Measurements from ENCODE around the gene PPP1R12B.
"Not testable (repeated sequence)": the region's sequence is repeated elsewhere in the genome, so short reads cannot be mapped to it uniquely, and the experiment has no call there.

PPP1R12B gene

GRCh38 chr1:202438393-202439174, 90.1 kb downstream of the PPP1R12B start:
- in situ Hi-C loops (cut with MboI; ENCODE audit: low sequenced_read_pairs), result no loop called here

- in situ Hi-C loops (cut with MboI; ENCODE audit: low sequenced_read_pairs), result no loop called here
Measured at GRCh38 chr1:202439308-202439707, 90.8 kb downstream of the PPP1R12B start.

GRCh38 chr1:202448140-202448539, 99.6 kb downstream of the PPP1R12B start:
- in situ Hi-C loops (cut with MboI; ENCODE audit: low sequenced_read_pairs), result not testable (repeated sequence)

GRCh38 chr1:202451641-202452040, 103.1 kb downstream of the PPP1R12B start:
- in situ Hi-C loops (cut with MboI; ENCODE audit: low sequenced_read_pairs), result loop anchor here (25.0 kb wide), 1 partner anchor 261 kb away; the partner anchor contains the start of gene SYT2

GRCh38 chr1:202452508-202452907, 104.0 kb downstream of the PPP1R12B start:
- in situ Hi-C loops (cut with MboI; ENCODE audit: low sequenced_read_pairs), result loop anchor here (25.0 kb wide), 1 partner anchor 260 kb away; the partner anchor contains the start of gene SYT2

GRCh38 chr1:202456372-202457169, 108.1 kb downstream of the PPP1R12B start:
- in situ Hi-C loops (cut with MboI; ENCODE audit: low sequenced_read_pairs), result loop anchor here (25.0 kb wide), 1 partner anchor 256 kb away; the partner anchor contains the start of gene SYT2

GRCh38 chr1:202458651-202459050, 110.2 kb downstream of the PPP1R12B start:
- in situ Hi-C loops (cut with MboI; ENCODE audit: low sequenced_read_pairs), result loop anchor here (25.0 kb wide), 1 partner anchor 254 kb away; the partner anchor contains the start of gene SYT2

- in situ Hi-C loops (cut with MboI; ENCODE audit: low sequenced_read_pairs), result loop anchor here (25.0 kb wide), 1 partner anchor 253 kb away; the partner anchor contains the start of gene SYT2
Measured at GRCh38 chr1:202459470-202460142, 111.1 kb downstream of the PPP1R12B start.

GRCh38 chr1:202460143-202460495, 111.6 kb downstream of the PPP1R12B start:
- in situ Hi-C loops (cut with MboI; ENCODE audit: low sequenced_read_pairs), result loop anchor here (25.0 kb wide), 1 partner anchor 252 kb away; the partner anchor contains the start of gene SYT2

GRCh38 chr1:202462342-202463076, 114.0 kb downstream of the PPP1R12B start:
- in situ Hi-C loops (cut with MboI; ENCODE audit: low sequenced_read_pairs), result loop anchor here (25.0 kb wide), 1 partner anchor 250 kb away; the partner anchor contains the start of gene SYT2

- in situ Hi-C loops (cut with MboI; ENCODE audit: low sequenced_read_pairs), result loop anchor here (25.0 kb wide), 1 partner anchor 248 kb away; the partner anchor contains the start of gene SYT2
Measured at GRCh38 chr1:202464153-202464742, 115.7 kb downstream of the PPP1R12B start.

- in situ Hi-C loops (cut with MboI; ENCODE audit: low sequenced_read_pairs), result loop anchor here (25.0 kb wide), 1 partner anchor 247 kb away; the partner anchor contains the start of gene SYT2
Measured at GRCh38 chr1:202465644-202466270, 117.3 kb downstream of the PPP1R12B start.

- in situ Hi-C loops (cut with MboI; ENCODE audit: low sequenced_read_pairs), result loop anchor here (25.0 kb wide), 1 partner anchor 246 kb away; the partner anchor contains the start of gene SYT2
Measured at GRCh38 chr1:202466339-202466738, 117.8 kb downstream of the PPP1R12B start.

GRCh38 chr1:202467381-202467780, 118.9 kb downstream of the PPP1R12B start:
- in situ Hi-C loops (cut with MboI; ENCODE audit: low sequenced_read_pairs), result loop anchor here (25.0 kb wide), 1 partner anchor 245 kb away; the partner anchor contains the start of gene SYT2

GRCh38 chr1:202468695-202469094, 120.2 kb downstream of the PPP1R12B start:
- in situ Hi-C loops (cut with MboI; ENCODE audit: low sequenced_read_pairs), result loop anchor here (25.0 kb wide), 1 partner anchor 244 kb away; the partner anchor contains the start of gene SYT2

GRCh38 chr1:202469123-202469522, 120.6 kb downstream of the PPP1R12B start:
- in situ Hi-C loops (cut with MboI; ENCODE audit: low sequenced_read_pairs), result loop anchor here (25.0 kb wide), 1 partner anchor 243 kb away; the partner anchor contains the start of gene SYT2

GRCh38 chr1:202471246-202471645, 122.7 kb downstream of the PPP1R12B start:
- in situ Hi-C loops (cut with MboI; ENCODE audit: low sequenced_read_pairs), result loop anchor here (25.0 kb wide), 1 partner anchor 241 kb away; the partner anchor contains the start of gene SYT2

GRCh38 chr1:202472347-202473124, 124.0 kb downstream of the PPP1R12B start:
- in situ Hi-C loops (cut with MboI; ENCODE audit: low sequenced_read_pairs), result loop anchor here (25.0 kb wide), 1 partner anchor 240 kb away; the partner anchor contains the start of gene SYT2

All from HL-60/S4 treated with phorbol 12-myristate 13-acetate at 8.2 ng/mL for 4 days and 3 days (cell line).